ENCODE data around the gene PPP6R1.
"Not testable (repeated sequence)": the region's sequence is repeated elsewhere in the genome, so short reads cannot be mapped to it uniquely, and the experiment has no call there.

PPP6R1 gene

DNA sequence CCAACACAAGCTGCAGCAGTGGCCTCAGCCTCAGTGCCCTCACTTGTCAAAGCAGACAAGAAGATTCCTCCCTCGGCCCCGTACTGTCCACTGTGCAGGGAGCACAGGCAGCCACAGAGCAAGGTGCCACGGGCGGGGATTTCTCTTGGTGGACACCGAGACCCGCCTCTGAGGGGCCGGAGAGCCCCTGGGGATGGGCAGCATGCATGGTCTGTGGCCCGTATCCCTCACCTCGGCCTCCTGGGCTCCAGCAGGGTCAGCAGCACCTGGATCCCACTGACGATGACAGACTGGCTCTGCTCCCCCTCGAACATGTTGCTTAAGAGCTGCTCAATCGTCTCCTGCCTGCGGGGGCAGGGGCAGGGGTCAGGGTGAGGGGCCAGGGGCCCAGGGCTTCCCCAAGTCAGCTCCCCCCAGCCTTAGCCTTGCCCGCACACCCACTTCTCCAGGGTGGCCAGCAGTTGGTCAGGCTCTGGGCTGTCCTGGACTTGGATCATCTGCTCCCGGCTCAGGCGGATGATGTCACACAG lies 16.8 kb downstream of the PPP6R1 start:
- DNase-seq: no peak

DNA sequence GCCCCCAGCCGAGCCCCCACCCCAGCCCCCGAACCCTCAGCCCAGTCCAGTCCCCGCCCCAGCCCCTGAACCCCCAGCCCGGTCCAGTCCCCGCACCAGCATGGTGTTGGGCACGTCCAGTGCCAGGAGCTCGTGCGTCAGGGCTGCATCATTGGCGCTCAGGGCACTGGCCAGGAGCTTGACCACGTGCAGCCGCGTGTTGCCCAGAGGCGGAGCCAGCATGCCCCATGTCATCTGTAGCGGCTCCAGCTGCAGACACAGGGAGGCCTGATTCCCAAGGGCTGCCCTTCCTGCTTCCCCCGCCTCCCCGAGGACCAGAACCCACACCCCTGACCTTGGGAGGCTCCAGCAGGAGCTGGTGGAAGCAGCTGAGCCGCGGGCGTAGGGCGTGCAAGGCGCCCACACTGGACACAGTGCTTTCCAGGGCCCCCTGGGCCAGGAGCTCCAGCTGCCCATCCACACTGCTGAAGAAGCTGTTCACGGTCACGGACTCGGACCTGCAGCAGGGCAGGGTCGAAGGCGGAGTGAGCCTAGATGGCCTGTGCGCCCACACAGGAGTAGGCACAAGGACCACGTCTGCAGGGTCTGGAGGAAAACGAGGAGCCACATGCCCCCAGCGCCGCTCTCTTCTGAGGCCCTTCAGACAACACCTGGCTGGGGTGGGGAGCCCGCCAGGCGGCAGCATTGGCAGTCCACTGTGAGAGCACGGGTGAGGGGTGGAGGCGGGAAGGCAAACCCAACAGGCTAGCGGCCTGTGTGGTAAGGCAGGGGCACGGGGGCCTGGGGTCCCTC lies 17.5 kb downstream of the PPP6R1 start:
- DNase-seq: no peak

DNA sequence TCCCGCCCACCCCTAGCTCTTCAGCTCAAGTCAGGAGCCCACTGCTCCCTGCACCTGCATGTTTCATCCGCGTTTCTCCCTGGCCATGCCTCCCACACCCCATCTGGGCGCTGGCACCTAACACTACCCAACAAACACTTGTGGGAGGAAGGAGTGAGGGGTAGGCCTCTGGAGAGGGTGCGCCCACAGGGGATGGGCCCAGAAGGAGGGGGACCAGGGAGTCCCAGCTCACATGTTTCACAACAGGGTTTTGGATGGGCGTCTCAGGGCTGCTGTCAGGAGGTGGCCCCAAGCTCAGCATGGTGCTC lies 18.1 kb downstream of the PPP6R1 start:
- DNase-seq: no peak

DNA sequence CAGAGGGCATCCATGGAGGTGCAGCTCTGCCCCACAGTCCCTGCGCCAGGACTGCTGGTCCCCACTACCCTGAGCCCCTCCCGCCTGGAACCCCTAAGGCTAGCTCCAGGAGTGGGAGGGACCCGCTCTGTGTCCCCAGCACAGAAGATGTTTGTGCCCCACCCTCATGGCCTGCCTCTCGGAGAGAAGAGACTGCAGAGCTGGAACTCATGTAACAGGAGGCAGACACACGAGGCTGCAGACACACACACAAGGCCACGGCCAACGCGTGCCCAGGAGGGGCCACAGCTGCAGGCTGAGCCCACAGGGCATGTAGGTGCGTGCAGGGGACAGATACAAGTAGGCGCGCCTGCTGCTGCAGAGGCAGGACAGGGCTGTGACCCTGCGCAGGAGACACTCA lies 19.8 kb downstream of the PPP6R1 start:
- no peak for DNase-seq

DNA sequence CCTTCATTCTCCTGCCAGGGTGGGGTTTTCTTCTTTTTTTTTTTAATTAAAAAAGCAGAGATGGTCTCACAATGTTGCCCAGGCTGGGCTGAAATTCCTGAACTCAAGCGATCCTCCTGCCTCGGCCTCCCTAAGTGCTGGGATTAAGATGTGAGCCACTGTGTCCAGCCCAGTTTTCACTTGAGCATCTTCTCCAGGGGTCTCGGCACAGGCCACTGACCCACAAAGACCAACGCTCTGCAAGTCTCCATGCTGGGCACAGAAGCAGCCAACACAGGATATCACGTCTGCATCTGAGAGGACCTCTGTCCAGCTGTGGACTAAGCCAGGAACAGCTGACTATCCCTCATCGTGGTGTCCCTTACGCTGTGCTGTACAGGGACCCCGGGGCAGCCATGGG lies 20.8 kb downstream of the PPP6R1 start:
- no peak for DNase-seq

DNA sequence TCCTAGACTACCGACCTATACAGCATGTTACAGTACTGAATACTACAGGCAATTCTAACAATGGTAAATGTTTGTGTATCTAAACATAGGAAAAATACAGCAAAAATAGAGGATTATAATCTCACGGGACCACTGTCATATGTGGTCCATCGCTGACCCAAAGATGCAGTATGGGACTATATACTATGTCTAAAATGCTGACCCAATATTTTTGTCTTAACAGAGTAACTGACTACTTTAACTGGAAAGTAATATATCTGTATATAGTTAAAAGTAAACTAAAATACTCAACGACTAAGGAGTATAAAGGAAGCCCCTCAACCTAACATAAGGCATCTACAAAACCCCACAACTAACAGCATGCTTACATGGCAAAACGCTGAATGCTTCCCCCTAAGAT lies 25.8 kb downstream of the PPP6R1 start:
- DNase-seq: no peak

DNA sequence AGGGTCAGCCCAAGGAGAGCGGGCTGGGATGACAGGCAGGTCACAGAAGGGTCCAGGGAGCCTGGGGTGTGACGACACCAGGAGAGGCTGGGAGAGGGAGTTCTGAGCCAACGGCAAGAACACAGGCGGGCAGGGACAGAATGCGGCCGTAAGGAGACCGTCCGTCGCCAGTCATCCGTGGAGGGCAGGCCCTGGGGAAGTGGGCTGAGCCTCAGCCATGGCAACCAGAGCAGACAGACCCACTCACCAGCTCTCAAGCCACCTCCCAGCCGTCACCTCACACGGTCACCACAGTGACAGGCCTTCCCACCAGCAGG lies 26.6 kb downstream of the PPP6R1 start:
- no peak for DNase-seq

DNA sequence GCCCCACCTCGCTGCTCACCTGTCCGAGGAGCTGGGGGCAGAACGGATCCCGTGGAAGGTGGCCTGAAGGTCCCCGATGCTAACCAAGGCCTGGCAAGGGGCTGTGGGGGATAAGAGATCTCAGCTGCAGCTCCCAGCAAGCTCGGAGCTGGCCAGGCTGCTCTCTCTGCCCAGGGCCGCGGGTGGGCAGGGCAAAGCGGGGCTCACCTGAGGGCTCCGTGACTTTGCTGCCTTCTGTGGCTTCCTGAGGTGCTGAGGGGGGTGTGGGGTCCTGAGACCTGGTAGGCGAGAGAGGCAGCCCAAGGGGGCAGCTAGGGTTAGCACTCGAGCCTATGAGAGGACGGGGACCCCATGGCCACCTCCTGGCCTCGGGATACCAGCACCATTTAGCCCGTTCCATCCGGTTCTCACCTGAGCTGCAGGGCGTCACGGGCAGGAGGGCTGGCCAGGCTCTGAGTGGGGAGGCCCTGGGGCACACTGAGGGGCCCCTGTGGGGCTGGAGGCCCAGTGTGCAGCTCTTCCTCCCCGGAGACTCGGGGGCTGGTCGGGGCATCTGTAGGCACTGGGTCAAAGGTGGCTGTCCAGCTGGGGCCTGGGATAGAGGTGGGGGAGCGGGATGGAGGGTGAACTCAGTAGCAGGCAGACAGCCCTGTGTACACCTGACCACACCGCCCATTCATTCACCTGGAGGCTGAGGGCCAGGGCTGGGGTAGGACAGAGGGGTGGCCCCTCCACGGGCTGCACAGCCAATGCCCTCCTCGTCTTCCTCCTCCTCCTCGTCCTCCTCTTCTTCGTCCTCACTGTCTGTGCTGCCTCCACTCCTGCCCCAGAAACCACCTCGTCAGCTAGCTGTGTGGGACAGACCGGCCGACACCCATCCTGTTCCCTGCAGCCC lies 27.2 kb downstream of the PPP6R1 start:
- no peak for DNase-seq

DNA sequence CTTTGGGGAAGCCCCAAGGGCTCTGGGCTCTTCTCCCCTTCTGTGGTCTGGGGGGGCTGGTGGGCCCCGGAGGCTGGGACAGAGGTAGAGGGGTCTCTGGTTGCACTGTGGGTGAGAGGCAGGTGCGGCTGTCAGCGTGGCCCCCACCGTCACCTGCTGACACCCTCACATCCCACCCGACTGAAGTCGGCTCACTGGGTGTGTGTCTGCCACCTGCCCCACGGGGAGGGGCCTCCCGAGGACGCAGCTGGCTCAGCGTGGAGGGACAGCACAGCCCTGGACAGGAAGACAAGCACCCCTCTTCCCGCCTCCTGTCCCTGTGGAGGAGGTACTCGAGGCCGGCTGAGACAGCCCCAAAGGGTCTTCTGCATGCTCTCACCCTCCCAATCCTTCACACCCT lies 28.0 kb downstream of the PPP6R1 start:
- no peak for DNase-seq

DNA sequence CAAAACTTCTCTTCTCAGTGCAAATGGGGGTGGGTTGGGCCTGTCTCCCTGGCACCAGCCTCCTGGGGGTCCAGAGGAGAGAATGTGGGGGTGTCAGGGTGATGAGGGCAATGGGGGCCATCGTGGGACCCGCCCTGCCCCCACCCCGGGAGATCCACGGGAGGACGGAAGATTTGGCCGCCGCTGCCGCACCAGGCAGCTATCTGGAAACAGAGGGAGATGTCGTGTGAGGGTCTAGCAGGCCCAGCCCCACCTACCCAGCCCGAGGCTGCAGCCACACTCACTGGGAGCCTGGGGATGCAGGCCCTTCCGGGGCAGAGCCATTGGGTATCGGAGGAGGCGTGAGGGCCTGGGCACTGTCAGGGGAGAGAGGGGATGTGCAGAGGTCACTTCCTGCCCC lies 28.5 kb downstream of the PPP6R1 start:
- no peak for DNase-seq

DNA sequence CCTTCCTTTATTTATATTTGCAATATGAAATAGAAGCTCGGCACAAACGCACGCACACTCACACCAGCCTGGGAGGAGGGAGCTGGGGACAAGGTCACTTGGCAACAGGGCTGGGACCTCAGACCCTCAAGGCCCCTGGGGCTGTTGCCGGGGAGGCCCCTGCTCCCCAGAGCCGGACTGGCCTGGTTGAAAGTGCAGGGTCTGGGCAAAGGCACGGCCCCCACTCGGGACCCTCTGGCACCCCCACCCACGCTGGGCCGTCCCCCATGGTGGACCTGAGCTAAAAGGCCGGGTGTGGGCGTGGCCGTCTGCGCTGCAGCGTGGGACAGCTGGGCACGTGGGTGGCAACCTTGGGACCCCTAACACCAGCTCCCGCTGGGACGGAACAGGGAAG lies 29.0 kb downstream of the PPP6R1 start:
- no peak for DNase-seq

DNA sequence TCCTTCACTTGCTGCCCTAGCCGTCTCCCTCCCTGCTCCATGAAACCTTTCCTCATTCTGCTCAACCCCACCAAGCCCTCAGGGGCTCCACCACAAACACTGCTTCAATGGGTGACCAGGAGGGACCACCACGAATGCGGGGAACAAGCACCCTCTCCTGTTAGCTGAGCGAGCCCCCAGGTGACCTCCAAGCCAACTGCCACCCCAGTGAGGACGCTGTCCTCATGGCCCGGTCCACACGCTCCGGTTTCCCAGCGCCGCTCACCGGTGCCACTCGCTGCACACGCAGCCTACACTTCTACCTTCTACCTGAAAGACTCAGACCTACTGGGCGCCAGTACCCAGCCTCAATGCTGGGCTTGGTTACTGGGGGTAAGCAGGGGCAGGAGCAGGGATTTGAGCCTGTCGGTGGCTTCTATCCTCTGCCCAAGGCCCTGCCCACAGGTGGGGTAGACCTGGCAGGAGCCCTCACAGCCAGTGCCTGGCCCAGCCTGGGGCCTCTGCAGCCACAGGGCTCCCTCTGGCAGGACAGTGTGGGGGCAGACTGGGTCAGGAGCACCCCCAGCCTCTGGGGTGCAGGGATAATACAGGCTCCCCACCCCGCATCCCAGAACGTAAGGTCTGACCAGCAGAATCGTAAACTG lies 29.6 kb downstream of the PPP6R1 start:
- no peak for DNase-seq

DNA sequence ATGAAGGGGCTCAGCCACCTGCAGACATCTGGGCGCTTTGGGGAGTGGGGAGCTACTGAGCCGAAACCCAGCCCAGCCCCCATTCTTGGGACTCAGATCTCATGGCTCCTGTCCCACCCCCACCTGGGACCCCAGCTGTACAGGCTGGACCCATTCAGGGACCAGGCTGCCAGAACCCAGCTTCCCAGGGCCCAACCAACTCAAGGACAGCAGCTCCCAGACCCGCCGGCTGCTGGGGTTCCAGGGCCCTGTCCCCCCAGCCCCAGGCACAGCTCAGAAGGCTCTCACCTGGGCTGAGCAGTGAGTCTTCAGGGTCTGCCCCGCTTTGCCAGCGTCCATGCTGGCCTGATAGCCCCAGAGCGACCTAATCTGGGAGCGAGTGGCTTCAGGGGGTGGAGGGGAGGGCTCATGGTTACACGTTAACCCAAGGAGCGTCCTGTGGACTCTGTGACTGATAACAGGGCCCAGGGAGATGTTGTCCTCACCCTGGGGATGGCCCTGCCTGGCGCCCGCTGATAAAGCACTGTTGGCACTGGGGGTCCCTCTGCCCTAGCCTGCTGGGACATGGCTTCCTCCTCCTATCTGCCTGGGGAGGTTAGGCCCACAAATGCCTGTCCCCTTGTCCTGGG lies 30.3 kb downstream of the PPP6R1 start, which contains the start of gene TMEM86B:
Gene TMEM86B, minus strand, starts transcription at position 361 of the 629 bp plus-strand sequence. Its CDS starts 22 bp downstream, at position 339.
- DNase-seq: no peak

DNA sequence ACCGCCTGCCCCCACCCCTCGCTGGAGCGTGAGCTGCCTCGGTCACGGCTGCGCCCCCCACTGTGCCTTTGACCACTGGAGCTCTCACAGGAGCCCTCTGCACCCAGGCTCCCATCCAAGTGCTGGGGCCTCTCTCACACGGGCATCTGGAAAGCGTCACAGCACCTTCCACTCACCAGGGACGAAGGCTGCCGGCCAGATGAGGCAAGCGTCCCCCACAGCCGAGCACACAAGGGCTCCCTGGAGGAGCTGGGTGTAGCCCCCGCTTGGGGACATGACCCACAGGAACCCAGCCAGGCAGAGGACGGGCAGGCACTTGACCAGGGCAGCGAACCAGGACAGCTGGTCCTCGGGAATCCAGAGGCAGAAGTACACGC lies 30.8 kb downstream of the PPP6R1 start:
- DNase-seq: no peak

DNA sequence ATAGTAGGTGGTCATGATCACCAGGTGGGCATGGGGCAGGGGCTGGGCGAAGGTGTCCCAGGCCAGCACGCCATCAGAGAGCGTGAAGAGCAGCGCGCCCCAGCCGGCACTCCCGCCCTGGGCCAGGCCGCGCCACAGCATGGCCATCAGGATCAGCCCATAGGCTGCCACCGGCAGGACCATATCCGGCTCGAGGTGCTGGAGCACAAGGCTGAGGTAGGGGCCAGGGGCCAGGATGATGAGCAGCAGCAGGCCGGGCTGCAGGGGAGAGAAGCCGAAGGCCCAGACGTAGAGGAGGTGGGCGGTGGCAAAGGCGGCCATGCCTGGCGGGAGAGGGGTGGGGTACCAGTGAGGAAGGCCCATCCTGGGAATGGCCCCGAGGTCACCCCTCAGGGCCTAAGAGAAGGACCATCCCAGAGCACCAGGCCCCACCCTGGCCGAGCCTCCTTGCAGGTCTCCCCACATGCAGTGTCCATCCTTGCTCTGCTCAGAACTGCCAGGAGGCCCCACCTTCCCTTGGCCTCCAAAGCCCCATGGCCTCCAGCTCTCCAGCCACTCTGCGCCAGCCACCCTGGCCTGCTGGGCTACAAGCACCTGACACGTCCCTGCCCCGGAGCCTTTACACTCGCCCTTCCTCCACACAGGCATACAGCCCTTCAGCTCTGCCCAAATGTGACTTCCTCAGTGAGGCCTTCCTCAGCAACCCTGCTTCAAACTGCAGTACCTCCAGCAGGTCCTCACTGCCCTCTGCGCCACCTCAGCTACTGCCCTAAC lies 31.4 kb downstream of the PPP6R1 start:
- no peak for DNase-seq

DNA sequence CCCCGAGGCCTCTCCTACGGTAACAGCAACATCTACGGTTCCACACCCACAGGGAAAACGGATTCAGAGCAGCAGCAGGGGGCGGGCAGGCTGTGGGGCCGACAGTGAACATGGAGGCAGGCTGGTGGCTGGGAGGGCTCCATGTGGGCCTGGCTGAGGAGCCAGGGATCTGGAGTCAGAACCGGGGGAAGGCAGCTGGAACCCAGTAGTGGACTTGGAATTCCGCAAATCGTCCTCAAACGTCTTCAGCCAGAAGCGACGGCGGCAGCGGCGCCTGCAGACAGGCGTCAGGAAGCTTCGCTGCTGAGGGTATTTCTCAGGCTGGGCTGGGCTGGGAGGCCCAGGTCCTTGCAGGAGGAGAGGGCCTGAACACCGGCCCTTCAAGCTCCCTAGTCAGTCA lies 32.0 kb downstream of the PPP6R1 start:
- no peak for DNase-seq

DNA sequence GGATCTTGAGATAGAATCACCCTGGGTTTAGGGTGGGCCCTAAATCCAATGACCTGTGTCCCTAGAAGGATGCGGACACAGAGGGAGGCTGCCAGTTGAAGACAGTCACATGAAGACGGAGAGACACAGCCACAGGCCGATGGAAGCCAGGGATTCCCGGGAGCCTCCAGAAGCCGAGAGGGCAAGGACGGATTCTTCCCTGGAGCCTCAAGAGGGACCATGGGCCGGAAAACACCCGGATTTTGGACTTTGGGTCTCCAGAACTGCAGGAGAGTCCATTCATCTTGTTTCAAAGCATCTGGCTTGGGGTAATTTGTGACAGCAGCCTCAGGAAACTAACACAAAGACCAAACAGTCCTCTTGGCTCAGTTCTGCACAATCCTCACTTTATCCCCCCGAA lies 32.5 kb downstream of the PPP6R1 start:
- DNase-seq: no peak

DNA sequence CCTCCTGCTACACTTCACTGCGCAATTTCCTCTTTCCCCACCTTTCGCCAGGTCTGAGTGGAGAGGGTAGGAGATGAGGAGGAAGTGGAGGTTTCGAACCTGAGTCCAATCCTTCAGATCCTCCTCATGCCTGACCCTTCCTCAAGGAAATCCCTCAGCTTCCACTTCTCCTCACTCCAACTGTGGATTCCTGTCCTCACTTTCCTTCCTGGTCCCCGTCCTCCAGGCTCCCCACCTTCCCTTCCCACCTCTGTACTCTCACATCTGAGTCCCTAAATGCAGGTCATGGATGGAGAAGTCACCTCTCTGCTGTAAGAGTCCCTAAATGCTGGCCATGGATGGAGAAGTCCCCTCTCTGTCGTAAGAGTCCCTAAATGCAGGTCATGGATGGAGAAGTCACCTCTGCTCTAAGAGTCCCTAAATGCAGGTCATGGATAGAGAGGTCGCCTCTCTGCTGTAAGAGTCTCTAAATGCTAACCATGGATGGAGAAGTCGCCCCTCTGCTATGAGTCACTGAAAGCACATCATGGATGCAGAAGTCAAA lies 33.3 kb downstream of the PPP6R1 start:
- DNase-seq: no peak

DNA sequence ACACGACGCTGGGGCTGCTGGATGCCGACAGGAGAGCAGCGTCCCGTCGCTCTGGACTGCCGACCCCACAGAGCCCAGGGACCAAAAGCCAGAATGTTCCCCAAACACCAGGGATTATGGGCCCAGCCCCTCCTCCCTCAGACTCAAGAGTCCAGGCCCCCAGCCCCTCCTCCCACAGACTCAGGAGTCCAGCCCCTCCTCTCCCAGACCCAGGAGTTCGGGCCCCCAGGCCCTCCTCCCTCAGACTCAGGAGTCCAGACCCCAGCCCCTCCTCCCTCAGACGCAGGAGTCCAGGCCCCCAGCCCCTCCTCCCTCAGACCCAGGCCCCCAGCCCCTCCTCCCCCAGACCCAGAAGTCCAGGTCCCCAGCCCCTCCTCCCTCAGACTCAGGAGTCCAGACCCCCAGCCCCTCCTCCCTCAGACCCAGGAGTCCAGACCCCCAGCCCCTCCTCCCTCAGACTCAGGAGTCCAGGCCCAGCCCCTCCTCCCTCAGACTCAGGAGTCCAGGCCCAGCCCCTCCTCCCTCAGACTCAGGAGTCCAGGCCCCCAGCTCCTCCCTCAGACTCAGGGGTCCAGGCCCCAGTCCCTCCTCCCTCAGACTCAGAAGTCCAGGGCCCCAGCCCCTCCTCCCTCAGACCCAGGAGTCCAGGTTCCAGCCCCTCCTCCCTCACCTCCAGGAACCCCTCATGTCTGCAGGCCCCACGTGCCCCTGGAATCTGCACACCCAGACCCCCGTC lies 34.0 kb downstream of the PPP6R1 start:
- DNase-seq: not testable (repeated sequence)

DNA sequence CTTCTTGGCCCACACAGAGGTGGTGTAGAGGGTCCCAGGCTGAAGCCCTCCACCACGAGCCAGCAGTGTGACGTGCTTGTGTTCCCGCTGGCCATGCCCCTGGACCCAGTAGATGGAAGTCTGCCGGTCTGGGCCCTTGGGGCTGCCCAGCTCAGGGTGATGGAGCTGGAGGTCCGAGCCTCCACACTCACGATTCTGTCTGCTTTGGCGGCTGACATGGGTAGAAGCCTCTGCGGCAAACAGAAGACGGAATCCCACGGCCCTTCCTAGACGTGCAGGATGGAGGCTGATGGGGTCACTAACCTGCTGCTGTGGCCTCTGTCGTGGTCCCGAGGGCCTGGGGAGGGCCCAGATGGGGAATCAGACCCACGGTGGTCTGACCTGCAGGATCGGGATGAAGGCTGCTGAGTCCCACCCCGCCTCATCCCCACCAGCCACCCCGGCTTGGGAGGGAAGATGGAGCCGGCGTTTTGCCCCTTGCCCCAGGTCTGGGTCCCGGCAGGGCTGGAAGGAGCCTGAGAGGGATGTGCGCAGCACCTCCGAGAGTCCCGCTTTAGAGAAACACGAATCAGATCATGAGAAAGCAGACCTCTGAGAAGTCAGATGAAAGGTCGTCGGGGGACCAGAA lies 34.7 kb downstream of the PPP6R1 start:
- DNase-seq: no peak

Measured in stimulated activated CD4-positive, alpha-beta T cell treated with anti-CD3 and anti-CD28 coated beads, Interleukin-12 subunit alpha, Interleukin-12 subunit beta, amount 100 ng/mL, for 4 hours (primary cell).